Upper lobe of left lung (tissue), 6 donors: ENCODE measurements around the gene ATP5F1B. TPM values are rescaled to one million over a fixed set of nuclear protein-coding genes. Genes with fewer than 3 reads are reported as not detected.
A peak's percentile ranks its signal among the peaks of the same experiment; 100 is the strongest.
"Not testable (repeated sequence)": the region's sequence is repeated elsewhere in the genome, so short reads cannot be mapped to it uniquely, and the experiment has no call there.

ENCODE experiments used
- ATAC-seq, 2 donors: fragments of 200-7000 bp; cut with Tn5 transposase; one replicate each; pipeline ENCODE4 v1.9.1; 2022; ENCODE audit warnings: mild to moderate bottlenecking in 2 of 2, moderate library complexity in 2 of 2; ENCODE audit not compliant: low FRiP score in 2 of 2
- DNase-seq, 2 donors: peaks; one replicate each; pipeline ENCODE4 v3.0.0-alpha.2; 2019 to 2020
- H3K27ac ChIP-seq, 4 donors: fragments of 200-600 bp; sonication (generic); one replicate each; pipeline ENCODE4 v1.5.1; 2016 to 2019
- H3K27me3 ChIP-seq, 4 donors: fragments of 200-600 bp; sonication (generic); one replicate each; pipeline ENCODE4 v1.5.1; 2017 to 2019
- H3K36me3 ChIP-seq, 4 donors: fragments of 200-600 bp; sonication (generic); one replicate each; pipeline ENCODE4 v1.5.1; 2016 to 2019
- H3K4me1 ChIP-seq, 4 donors: fragments of 200-600 bp; sonication (generic); one replicate each; pipeline ENCODE4 v1.5.1; 2018 to 2019
- H3K4me3 ChIP-seq, 4 donors: fragments of 200-600 bp; sonication (generic); one replicate each; pipeline ENCODE4 v1.5.1; 2017 to 2019; ENCODE audit warnings: mild to moderate bottlenecking in 2 of 4, moderate library complexity in 1 of 4
- H3K9me3 ChIP-seq, 4 donors: fragments of 200-600 bp; sonication (generic); one replicate each; pipeline ENCODE4 v1.5.1; 2018 to 2019
- EP300 ChIP-seq, 4 donors: sonication (generic); formaldehyde crosslinking; IDR thresholded peaks; one replicate each; pipeline ENCODE4 v1.5.1; 2017; ENCODE audit warnings: antibody characterized with exemption in 4 of 4, control low read depth in 2 of 4
- POLR2A ChIP-seq, 4 donors: fragments of 450-650 bp; IDR thresholded peaks; one replicate each; pipeline ENCODE4 v1.5.1; 2016 to 2017; ENCODE audit warnings: antibody characterized with exemption in 4 of 4, mild to moderate bottlenecking in 2 of 4
- POLR2AphosphoS5 ChIP-seq, 2 donors: sonication (generic); formaldehyde crosslinking; IDR thresholded peaks; one replicate each; pipeline ENCODE4 v1.5.1; 2017; ENCODE audit warnings: antibody characterized with exemption in 2 of 2
- WGBS, 2 donors: methylation state at CpG; one replicate each; pipeline ENCODE4 v1.1.5; 2017 to 2018; 5-methylcytosine and 5-hydroxymethylcytosine counted together
- total RNA-seq, 6 donors: library from RNA; depleted of rRNA in 4 of 6; stranded (reverse); fragments of >200 nt in 4 of 6; gene quantifications; one replicate each; pipeline versions ENCODE4 v1.1.0 to v1.2.1, GENCODE V29; 2016 to 2021
- TF ChIP-seq, protein P1 (sequence below), 6 experiments: fragments of 450-650 bp in 4 of 6; fragments of 200-600 bp in 2 of 6; sonication (generic) in 2 of 6; IDR thresholded peaks; one replicate each; pipeline ENCODE4 v1.5.1; 2016 to 2019; ENCODE audit warnings: antibody characterized with exemption in 6 of 6
- donor health status: DM: no; HTN: no; CAD: no; lungs with moderate emphysema.
- donor health status: DM: no; HTN: yes; CAD: no; lungs with severe emphysema.

The ATP5F1B gene
- total RNA-seq, 6 donors from 2014 or later: 245 to 404 (median 317) TPM

DNA sequence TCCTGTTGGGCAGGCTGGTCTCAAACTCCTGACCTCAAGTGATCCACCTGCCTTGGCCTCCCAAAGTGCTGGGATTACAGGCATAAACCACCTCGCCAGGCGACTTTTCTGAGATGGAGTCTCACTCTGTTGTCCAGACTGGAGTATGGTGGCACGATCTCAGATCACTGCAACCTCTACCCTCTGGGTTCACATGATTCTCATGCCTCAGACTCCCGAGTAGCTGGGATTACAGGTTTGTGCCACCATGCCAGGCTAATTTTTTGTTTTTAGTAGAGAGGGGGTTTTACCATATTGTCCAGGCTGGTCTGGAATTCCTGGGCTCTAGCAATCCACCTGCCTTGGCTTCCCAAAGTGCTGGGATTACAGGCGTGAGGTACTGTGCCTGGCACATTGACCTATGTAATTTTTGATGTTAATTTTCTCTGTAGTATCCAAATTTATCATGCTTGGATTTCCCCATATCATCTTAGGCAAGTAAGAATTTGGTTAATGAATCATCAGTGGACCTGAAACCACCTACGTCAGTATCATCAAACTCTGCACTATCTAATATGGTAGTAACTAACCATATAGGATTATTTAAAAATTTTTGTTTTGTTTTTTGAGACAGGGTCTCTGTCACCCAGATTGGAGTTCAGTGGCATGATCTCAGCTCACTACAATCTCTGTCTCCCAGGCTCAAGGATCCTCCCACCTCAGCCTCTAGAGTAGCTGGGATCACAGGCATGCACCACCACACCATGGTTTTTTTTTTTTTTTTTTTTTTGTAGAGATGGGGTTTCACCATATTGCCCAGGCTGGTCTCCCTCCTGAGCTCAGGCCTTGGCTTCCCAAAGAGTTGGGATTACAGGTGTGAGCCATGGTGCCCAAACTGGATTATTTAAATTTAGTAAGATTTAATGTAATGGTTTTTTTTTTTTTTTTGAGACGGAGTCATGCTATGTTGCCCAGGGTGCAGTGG, 11.9 kb upstream of the ATP5F1B start:
- TF ChIP-seq POLR2A (IDR thresholded peaks at IDR 0.05): no peak
- no peak for TF ChIP-seq EP300 (IDR thresholded peaks at IDR 0.05)
- Histone ChIP-seq H3K4me1 (no peaks in the 10 kb centered on the region), H3K9me3 (peaks cover 0 to 15% (median 4%) of the 10 kb centered on the region in 4 donors), H3K27me3 (no peaks in the 10 kb centered on the region), H3K4me3 (no peak overlapping the region), H3K36me3 (peaks cover 0 to 9% (median 2%) of the 10 kb centered on the region in 4 donors), H3K27ac (no peak overlapping the region)
- 89 to 92% methylated on average over 7 of the region's 7 CpGs for WGBS, 2 donors
- ATAC-seq: no peak
- peak in 1 of 2 donors; percentile 7 for DNase-seq

- 89 to 94% methylated on average over 5 of the region's 5 CpGs for WGBS, 2 donors
- not testable (repeated sequence) for ATAC-seq, DNase-seq, H3K36me3 ChIP-seq, H3K4me1 ChIP-seq, H3K4me3 ChIP-seq, H3K27ac ChIP-seq, H3K27me3 ChIP-seq
- H3K9me3 ChIP-seq: peaks cover 0 to 15% (median 4%) of the 10 kb centered on the region in 4 donors
Observed at GRCh38 chr12:56653781-56654180, 8.0 kb upstream of the ATP5F1B start.

DNA sequence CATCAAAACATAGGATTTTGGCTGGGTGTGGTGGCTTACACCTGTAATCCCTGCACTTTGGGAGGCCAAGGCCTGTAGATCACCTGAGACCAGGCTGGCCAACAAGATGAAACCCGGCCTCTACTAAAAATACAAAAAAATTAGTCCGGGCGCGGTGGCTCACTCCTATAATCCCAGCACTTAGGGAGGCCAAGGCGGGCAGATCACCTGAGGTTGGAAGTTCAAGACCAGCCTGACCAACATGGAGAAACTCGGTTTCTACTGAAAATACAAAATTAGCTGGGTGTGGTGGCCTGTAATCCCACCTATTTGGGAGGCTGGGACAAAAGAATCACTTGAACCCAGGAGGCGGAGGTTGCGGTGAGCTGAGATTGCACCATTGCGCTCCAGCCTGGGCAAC, 2.2 kb upstream of the ATP5F1B start:
- H3K27me3 ChIP-seq, DNase-seq, ATAC-seq, H3K27ac ChIP-seq, H3K4me3 ChIP-seq, H3K9me3 ChIP-seq: not testable (repeated sequence)
- H3K36me3 ChIP-seq: peaks cover 7 to 17% (median 12%) of the 10 kb centered on the region in 4 donors
- H3K4me1 ChIP-seq: peaks cover 16 to 25% (median 20%) of the 10 kb centered on the region in 4 donors
- 87 to 88% methylated on average over 9 of the region's 9 CpGs for whole genome bisulfite sequencing, 2 donors

DNA sequence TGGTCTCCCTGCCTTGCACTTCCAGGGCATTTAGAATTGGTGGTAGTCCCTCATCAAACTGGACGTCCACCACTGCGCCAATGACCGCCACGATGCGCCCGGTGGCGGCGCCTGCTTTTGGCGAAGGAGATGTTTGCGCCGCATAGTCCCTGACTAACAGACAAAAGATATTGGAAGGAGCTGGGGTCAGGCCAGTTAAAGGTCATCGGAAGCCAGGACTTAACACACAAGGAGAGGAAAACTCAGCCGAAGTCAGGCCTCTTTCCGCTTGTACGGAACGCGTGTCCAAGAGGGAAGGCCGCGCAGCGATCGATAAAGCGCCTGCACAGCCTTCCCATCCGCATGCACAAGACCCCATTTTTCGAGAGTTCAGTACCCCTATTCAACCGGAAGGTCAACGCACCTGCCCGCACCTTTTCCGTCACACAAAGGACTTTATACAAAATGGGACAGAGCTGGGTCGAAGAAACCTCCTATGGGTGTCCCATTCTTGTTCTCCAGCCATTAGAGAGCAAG, 525 bp downstream of the ATP5F1B start:
- DNase-seq (peak in 1 of 2 donors; percentile 82), ATAC-seq (peak in 1 of 2 donors; percentile 38)
- WGBS, 2 donors: 0 to 1% methylated on average over 15 to 29 of the region's 29 CpGs
- Histone ChIP-seq H3K4me1 (peaks cover 16 to 25% (median 20%) of the 10 kb centered on the region in 4 donors), H3K27me3 (no peaks in the 10 kb centered on the region), H3K27ac (peak overlapping the region; percentile 90 to 96 (median 95)), H3K36me3 (peaks cover 32 to 44% (median 37%) of the 10 kb centered on the region in 4 donors), H3K9me3 (no peaks in the 10 kb centered on the region), H3K4me3 (peak overlapping the region; percentile 79 to 97 (median 92))
- no peak for TF ChIP-seq POLR2AphosphoS5 (IDR thresholded peaks at IDR 0.05)
- TF ChIP-seq EP300 (IDR thresholded peaks at IDR 0.05): no peak
- TF ChIP-seq POLR2A (IDR thresholded peaks at IDR 0.05): no peak

- no peaks in the 10 kb centered on the region for H3K27me3 ChIP-seq
- peaks cover 38 to 50% (median 43%) of the 10 kb centered on the region in 4 donors for H3K36me3 ChIP-seq
- WGBS, 2 donors: 40 to 49% methylated on average over 4 of the region's 4 CpGs
- no peak for ATAC-seq
- TF ChIP-seq, protein P1, sequence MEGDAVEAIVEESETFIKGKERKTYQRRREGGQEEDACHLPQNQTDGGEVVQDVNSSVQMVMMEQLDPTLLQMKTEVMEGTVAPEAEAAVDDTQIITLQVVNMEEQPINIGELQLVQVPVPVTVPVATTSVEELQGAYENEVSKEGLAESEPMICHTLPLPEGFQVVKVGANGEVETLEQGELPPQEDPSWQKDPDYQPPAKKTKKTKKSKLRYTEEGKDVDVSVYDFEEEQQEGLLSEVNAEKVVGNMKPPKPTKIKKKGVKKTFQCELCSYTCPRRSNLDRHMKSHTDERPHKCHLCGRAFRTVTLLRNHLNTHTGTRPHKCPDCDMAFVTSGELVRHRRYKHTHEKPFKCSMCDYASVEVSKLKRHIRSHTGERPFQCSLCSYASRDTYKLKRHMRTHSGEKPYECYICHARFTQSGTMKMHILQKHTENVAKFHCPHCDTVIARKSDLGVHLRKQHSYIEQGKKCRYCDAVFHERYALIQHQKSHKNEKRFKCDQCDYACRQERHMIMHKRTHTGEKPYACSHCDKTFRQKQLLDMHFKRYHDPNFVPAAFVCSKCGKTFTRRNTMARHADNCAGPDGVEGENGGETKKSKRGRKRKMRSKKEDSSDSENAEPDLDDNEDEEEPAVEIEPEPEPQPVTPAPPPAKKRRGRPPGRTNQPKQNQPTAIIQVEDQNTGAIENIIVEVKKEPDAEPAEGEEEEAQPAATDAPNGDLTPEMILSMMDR (IDR thresholded peaks at IDR 0.05): no peak
- TF ChIP-seq EP300 (IDR thresholded peaks at IDR 0.05): no peak
- no peak for TF ChIP-seq POLR2A (IDR thresholded peaks at IDR 0.05)
- no peak for TF ChIP-seq POLR2AphosphoS5 (IDR thresholded peaks at IDR 0.05)
- peaks cover 16 to 25% (median 20%) of the 10 kb centered on the region in 4 donors for H3K4me1 ChIP-seq
- peak overlapping the region; percentile 79 to 97 (median 92) for H3K4me3 ChIP-seq
- no peaks in the 10 kb centered on the region for H3K9me3 ChIP-seq
- H3K27ac ChIP-seq: peak overlapping the region in 2 of 4 donors; percentile 94 to 96
- no peak for DNase-seq
Observed at GRCh38 chr12:56644654-56645053, 1.1 kb downstream of the ATP5F1B start.

DNA sequence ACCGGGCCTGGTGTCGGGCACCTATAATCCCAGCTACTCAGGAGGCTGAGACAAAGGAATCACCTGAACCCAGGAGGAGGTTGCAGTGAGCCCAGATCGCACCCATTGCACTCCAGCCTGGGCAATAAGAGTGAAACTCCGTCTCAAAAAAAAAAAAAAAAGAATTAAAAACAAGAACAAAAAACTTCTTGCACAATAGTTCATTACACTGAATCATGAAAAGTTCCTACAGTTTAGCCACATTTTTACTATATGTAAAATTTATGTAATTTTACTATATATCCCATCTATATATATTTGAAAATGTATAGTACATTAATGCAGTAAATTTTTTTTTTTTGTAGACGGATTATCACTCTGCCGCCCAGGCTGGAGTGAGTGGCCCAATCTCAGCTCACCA, 4.6 kb downstream of the ATP5F1B start:
- H3K9me3 ChIP-seq: no peaks in the 10 kb centered on the region
- peaks cover 60 to 75% (median 65%) of the 10 kb centered on the region in 4 donors for H3K36me3 ChIP-seq
- H3K27me3 ChIP-seq: no peaks in the 10 kb centered on the region
- H3K27ac ChIP-seq: no peak overlapping the region
- peaks cover 21 to 33% (median 23%) of the 10 kb centered on the region in 4 donors for H3K4me1 ChIP-seq
- DNase-seq (no peak), ATAC-seq (no peak)
- no peak overlapping the region for H3K4me3 ChIP-seq
- TF ChIP-seq EP300 (IDR thresholded peaks at IDR 0.05) (no peak), POLR2AphosphoS5 (IDR thresholded peaks at IDR 0.05) (no peak)
- 82 to 87% methylated on average over 6 of the region's 6 CpGs for WGBS, 2 donors

GRCh38 chr12:56637621-56638020, 8.2 kb downstream of the ATP5F1B start:
- TF ChIP-seq EP300 (IDR thresholded peaks at IDR 0.05) (no peak), POLR2AphosphoS5 (IDR thresholded peaks at IDR 0.05) (no peak), POLR2A (IDR thresholded peaks at IDR 0.05) (no peak)
- TF ChIP-seq, protein P1 (IDR thresholded peaks at IDR 0.05): no peak
- 63 to 66% methylated on average over 2 of the region's 2 CpGs for WGBS, 2 donors
- ATAC-seq: no peak

More at GRCh38 chr12:56637621-56638020, 8.2 kb downstream of the ATP5F1B start:
- H3K9me3 ChIP-seq: no peaks in the 10 kb centered on the region
- H3K27me3 ChIP-seq: no peaks in the 10 kb centered on the region
- peak overlapping the region; percentile 86 to 99 (median 94) for H3K27ac ChIP-seq
- peaks cover 23 to 39% (median 26%) of the 10 kb centered on the region in 4 donors for H3K4me1 ChIP-seq
- DNase-seq: no peak
- H3K4me3 ChIP-seq: no peak overlapping the region
- peaks cover 44 to 54% (median 51%) of the 10 kb centered on the region in 4 donors for H3K36me3 ChIP-seq
